ENCODE data around the gene CDH23. TPM values are rescaled to one million over a fixed set of nuclear protein-coding genes. Genes with fewer than 3 reads are reported as not detected.
A peak's percentile ranks its signal among the peaks of the same experiment; 100 is the strongest.

Gene CDH23
- total and polyA plus RNA-seq, 9 of the 15 experiments (the other 6 are each of a cell fraction or from before 2014, with no cell fraction given): 0.18 to 1.2 (median 0.47) TPM

- TF ChIP-seq MGA (IDR thresholded peaks at IDR 0.05) (no peak), HDAC2 (IDR thresholded peaks at IDR 0.05) (0 out of 2 replicates have a peak, but pooled peaks have one; percentile 45), ZNF24 (IDR thresholded peaks at IDR 0.05) (no peak), IRF9 (tag; IDR thresholded peaks at IDR 0.05) (no peak), ARNT (IDR thresholded peaks at IDR 0.05) (no peak), NCOA4 (IDR thresholded peaks at IDR 0.05; ENCODE audit: partially characterized antibody) (no peak), SMARCA4 (IDR thresholded peaks at IDR 0.05) (no peak), RBM25 (IDR thresholded peaks at IDR 0.05; ENCODE audit: low read depth, low read length, severe bottlenecking) (peak; percentile 32), CBX5 (IDR thresholded peaks at IDR 0.05; ENCODE audit: borderline replicate concordance, low read depth) (no peak), PTBP1 (IDR thresholded peaks at IDR 0.05; ENCODE audit: low read depth, low read length) (no peak), FOS (IDR thresholded peaks at IDR 0.05; ENCODE audit: extremely low read depth, insufficient read length) (no peak), CTCF (IDR thresholded peaks at IDR 0.05 in 2 of 3, conservative IDR thresholded peaks at IDR 0.05 in 1 of 3; ENCODE audit: insufficient read depth in 2 of 3, low read depth in 1 of 3, low read length in 3 of 3) (peak; percentile 88 to 93 (median 92)), ESRRB (CRISPR knock-in tag; IDR thresholded peaks at IDR 0.05; ENCODE audit: borderline replicate concordance) (no peak), NR2C1 (IDR thresholded peaks at IDR 0.05) (peak; percentile 93), NR2C1 (tag; IDR thresholded peaks at IDR 0.05) (peak; percentile 94)
Observed at GRCh38 chr10:71569775-71570588, 173.3 kb downstream of the CDH23 start (continued).
